Stimulated activated CD4-positive, alpha-beta T cell treated with anti-CD3 and anti-CD28 coated beads, Interleukin-12 subunit alpha, Interleukin-12 subunit beta, amount 100 ng/mL, for 24 hours (primary cell): ENCODE data around the gene AKAP9.
"Not testable (repeated sequence)": the region's sequence is repeated elsewhere in the genome, so short reads cannot be mapped to it uniquely, and the experiment has no call there.

Source experiments
- DNase-seq, 2 experiments: peaks; one replicate each; pipeline ENCODE4 v3.0.0-alpha.2; 2020; ENCODE audit warnings: low read depth in 2 of 2

The AKAP9 gene

GRCh38 chr7:91940572-91941341 is at the start of gene AKAP9:
Gene AKAP9 (plus strand): TSS chr7:91940862. CDS start chr7:91941100, 238 bp downstream.
- peak; percentile 74 to 83 for DNase-seq

DNA sequence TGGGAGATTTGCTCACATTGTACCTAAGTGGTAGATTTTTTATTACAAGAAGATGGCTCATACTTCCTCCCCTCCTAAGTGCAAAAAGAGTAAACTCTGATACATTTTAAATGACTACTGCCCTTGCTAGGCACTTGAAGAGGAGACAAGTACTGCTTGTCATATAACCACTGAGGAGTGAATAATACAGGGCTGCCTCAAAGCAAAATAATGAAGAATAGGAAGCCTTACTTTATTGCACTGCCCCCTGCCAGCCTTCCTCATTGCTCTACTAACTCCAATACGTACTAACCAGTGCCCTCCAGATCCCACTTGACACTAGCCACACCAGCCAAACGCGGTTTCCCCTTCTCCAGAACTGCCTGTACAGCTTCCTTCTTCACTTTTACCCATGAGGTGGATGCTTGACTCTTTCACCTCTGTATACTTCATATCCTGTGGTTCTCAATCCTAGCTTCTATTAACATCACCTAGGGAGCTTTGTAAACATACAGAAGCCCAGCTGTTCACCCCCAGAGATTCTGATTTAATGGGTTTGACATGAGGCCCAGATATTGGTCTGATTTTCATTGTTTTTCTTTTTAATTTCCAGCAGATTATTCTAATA is 48.5 kb upstream of the AKAP9 start:
- DNase-seq, result no peak

DNA sequence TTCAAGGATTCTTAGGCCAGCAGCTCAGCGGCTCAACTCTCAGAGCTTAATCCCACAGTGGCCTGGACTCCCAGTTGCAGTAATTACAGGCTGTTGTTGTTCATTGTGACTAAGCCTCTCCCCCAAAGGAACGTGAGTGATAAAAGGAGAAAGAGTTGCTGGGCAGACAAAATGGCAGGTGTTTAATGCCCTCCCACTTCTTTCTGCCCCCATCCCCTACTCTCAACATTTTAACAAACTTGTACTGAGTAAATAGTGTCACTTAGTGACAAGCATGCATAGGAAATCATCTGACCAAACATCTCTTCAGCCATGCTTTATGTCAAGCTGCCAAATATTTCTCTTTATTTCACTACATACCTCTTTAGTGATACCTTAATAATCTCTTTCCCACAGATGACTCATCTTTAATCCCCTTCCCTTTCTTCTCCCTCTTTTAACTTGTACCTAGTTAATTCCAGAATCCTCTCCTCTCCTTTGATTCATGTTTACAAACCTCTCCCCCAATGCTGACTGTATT is 47.8 kb upstream of the AKAP9 start:
- no peak for DNase-seq

DNA sequence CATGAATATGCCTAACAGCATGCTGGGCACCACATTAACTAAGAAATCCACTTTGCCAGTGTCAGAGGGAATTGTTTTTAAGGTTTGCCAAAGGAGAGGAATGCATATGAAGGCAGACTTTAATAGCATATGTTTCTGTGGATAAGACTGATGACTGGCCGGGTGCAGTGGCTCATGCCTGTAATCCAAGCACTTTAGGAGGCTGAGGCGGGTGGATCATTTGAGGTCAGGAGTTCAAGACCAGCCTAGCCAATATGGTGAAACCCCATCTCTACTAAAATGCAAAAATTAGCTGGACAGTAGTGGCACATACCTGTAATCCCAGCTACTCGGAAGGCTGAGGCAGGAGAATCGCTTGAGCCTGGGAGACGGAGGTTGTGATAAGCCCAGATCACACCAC is 47.0 kb upstream of the AKAP9 start:
- DNase-seq, result not testable (repeated sequence)

DNA sequence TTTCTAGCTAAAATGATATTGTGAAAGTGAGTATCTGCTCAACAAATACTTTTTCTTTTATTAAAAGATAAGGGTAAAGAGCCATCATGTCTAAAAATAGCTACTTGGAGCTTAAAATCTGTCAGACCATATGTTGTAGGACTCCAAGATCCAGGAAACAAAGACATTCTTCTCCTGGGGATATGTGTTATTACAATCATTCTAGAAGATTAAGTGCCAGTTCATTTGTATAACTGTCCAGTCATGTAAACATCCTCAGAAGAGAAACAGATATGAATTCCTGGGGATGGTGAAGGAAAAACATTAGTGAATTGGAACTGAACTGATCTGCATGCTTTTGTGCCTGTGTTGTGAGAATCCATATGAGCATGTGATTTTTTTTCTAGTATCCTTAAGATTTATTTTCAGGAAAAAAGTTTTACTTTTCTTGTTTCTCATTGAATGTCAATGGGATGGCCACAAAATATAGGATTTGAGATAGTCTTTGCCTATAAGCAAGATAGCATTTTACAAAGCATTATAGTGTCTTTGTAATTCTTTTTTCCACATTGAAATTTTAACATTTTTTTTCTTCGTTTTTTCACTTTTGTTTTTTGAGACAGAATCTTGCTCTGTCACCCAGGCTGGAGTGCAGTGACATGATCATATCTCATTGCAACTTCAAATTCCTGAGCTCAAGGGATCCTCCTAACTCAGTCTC is 45.7 kb upstream of the AKAP9 start:
- no peak for DNase-seq

DNA sequence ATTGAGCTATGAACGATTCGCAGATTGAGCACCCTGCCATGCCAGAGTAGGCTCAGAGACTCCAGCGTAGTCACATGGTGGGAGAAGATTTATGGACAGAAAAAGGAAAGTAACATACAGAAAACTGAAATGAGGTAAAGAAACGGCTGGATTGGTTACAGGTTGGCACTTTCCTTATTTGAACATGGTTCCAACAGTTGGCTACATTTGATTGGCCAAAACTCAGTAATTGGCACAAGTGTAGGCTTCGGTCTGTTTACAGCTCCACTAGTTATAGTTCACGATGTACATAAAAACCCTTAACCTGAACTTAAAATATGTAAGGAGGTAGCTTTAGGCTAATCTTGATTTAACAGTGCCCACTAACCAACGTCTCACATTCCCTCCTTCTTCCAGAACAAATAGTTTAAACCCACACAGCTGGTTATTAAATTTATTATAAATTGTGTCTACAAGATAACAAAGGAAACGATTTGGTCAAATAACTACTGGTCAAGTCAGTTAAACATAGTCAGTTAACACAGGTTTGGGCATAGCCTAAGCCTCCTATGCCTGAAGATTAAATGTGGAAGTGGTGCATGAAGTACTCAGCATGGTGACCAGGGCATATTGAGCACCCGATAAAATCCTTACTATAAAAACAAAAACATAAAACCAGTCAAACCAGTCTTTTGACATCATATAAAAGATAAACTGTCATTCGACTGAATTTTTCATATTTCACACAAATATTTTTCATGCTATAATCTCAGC is 42.2 kb upstream of the AKAP9 start:
- no peak for DNase-seq

DNA sequence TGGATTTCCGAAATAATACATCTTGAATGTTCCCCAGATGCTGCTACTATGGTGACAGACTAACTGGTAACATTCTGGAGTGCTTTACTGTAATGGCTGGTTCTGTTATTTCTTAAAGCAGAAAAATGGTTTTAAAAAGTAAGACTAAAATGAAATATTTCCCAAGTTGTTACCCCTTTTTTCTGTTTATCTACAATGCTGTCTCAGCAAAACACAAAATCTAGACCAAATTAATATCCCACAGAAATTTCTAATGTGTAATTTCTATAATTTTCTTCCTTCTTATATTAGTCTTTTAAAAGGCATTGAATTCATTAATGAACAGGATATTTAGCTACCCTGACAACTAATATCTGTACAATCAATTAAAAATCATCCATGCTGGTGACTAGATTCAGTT is 41.1 kb upstream of the AKAP9 start:
- no peak for DNase-seq

DNA sequence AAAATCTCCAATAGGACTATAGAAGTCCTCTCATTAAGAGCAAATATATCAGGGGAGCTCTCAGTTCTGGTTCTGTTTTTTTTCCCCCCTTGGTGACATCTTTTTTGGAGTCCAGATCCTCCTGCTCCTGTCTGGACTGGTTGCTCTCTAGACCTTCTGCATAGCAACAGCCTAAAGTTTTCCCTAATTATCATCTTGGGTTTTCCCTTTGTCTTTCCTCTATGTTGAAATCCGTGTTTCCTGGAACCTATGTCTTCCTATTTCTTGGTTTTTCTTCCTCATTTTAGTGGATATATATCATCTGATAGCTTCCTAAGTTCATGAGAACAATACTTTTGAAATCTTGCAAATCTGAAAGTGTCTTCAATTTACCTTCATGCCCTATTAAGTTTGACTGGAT is 30.5 kb upstream of the AKAP9 start:
- no peak for DNase-seq

DNA sequence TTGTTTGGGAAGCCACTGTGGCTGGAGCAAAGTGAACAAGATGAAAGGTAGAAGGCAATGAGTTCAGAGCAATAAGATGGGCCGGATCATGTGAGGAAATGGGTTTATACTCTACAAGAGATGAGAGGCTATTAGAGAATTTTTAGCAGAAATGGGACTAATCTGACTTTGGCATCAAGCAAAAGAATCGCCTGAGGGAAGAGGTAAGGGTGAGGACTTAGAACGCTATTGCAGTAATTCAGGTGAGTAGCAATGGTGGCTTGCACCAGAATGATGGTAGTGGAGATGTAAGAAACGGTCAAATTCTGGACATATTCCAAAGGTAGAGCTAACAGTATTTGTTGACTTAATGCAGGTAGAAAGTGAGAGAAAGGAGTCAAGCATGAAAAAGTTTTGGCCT is 29.5 kb upstream of the AKAP9 start:
- no peak for DNase-seq

DNA sequence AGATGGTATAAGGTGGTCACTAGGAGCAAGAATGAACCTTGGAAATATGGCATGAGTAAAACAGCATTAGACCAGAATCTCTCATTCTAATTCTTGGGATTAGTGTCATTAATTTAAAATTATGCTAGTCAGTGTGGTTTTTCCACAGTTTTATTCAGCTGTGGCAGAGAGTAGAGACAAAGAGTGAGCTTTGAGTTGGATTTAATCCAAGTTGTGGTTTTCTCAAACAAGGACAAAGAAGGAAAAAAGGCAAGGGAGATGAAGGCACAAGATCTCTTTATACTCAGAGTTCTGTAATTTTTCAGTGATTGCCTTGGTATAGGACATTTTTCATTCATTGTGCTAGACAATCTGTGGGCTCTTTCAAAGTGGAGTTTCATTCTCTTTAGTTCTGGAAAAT is 28.2 kb upstream of the AKAP9 start:
- no peak for DNase-seq

DNA sequence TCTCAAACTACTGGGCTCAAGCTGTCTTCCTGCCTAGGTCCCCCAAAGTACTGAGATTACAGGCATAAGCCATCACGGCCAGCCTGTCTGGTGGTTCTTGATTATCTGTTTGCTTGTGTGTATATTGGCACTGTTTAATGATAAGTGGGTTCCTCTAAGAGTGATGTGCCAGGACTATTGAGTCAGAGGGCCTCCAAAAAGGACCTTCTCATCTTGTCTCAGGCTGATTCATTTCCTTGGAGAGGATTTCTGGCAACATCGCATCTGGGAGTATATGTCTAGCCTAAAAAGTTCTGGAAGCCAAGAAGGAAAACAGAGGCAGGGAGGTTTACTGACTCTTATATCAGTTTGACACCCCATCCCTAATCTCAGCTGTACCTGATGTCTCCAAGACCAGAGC is 27.1 kb upstream of the AKAP9 start:
- DNase-seq, result no peak

DNA sequence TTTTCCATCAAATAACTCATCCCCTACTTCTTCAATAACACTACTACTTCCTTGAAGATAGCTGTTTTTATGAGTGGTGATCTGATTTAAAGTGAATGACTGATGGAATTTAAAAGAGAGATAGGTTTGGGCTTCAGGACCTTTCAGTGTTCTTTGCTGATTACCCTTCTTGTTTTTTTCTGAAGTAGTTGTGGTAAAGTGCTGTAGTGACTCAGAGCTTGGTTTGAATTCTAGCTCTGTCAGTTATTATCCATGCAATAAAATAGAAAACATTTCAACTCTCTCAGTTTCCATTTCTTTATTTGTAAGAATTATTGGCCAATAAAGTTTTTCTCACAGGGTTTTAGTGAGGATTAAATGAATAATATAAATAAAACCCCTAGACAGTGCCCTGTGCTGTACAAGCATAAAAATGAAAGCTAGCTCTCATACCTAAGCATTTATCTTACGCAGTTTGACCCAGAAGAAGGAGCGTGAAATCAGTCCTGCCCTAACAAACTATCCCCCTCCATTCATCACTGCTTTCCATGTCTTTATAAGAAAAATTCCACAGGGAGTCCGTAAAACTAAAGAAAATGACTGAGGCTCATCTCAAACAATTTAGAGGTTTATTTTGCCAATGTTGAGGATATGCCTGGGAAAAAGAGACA is 25.1 kb upstream of the AKAP9 start:
- DNase-seq, result no peak

- no peak for DNase-seq
Observed at GRCh38 chr7:91916051-91916440, 24.6 kb upstream of the AKAP9 start.

DNA sequence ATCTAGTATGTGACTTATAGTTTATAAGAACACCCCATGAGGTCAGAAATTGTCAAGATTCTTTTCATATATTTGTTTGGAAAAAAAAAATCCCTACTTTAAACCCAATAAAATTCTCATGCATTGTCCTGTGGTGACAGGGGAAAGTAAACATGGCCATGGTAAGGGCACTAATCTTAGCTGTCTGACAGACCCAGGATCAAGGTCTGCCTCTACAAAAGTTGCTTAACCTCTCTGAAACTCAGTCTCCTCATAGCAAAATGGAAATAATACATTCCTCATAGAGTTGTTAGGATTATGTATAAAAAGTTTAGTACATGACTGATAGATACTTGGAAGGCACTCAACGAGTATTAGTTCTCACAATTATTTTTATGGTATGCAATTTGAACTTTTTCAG is 22.3 kb upstream of the AKAP9 start:
- DNase-seq, result no peak

GRCh38 chr7:91922857-91923256 is 17.8 kb upstream of the AKAP9 start:
- no peak for DNase-seq

DNA sequence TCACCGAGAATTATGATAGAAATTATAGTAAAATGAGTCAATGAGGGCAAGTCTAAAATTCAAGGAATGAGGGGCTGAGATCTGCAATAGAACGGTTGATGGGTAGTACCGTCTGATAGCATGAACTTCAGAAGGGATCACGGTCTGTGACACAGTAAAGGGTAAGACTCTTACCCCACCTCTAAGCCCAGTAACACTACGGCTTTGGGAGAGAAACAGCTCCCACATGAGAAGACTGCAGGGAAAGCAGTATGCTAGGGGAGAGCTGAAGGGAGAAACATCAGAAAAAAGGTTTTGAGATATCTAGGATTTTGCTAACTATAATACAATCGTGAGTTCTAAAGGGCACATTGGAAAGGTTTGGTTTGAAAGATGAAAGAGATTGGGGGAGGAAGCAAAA is 12.8 kb upstream of the AKAP9 start:
- no peak for DNase-seq

- DNase-seq, result no peak
Observed at GRCh38 chr7:91929463-91929862, 11.2 kb upstream of the AKAP9 start.

DNA sequence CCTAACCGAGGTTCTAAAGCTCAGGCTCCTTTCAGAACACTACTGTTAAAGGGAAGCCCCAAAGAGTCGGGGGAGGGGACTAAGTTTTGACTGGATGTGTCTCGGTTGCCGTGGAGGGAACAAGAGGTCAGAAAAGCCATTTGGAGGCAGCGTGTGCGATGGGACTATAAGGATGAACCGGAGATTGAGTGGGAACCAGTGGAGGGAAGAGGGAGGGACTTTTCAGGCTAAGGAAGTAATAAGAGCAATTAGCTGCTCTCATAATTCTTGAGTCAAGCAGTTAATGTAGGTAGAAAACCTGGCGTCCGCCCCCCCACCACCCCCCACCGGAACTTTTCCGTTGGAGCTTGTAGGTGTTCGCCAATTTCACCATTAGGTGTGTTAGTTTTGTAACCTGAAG is 491 bp upstream of the AKAP9 start:
- peak in 1 of 2 experiments; percentile 7 for DNase-seq

DNA sequence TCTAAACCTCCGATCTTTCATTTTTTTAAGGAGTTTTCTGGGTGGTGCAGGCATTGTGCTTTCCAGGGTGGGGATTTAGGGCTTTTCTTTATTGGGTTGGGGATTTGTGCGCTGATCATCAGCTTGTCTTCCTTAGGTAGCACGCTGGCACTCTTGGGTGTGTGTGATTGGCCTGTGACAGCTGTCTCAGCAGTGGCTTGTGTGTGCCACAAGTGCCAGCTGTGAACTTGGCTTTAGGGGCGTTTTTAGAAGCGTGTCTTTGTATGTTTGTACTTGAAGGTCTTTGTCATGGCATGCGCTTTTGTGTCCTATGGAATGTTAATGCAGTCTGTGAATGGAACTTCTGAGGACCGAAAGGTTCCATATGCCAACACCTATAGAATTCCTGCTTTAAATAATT is 788 bp downstream of the AKAP9 start:
- peak in 1 of 2 experiments; percentile 16 for DNase-seq

GRCh38 chr7:91942312-91942711 is 1.6 kb downstream of the AKAP9 start:
- no peak for DNase-seq

- DNase-seq, result not testable (repeated sequence)
Observed at GRCh38 chr7:91944970-91945369, 4.3 kb downstream of the AKAP9 start.

- DNase-seq, result no peak
Observed at GRCh38 chr7:91945476-91945875, 4.8 kb downstream of the AKAP9 start.
